Neutrophil (primary cell): ENCODE results near the gene RDH11.
"Not testable (repeated sequence)": the region's sequence is repeated elsewhere in the genome, so short reads cannot be mapped to it uniquely, and the experiment has no call there.

Experiments used
- H3K27ac ChIP-seq: fragments of 200-600 bp; sonication (generic); 2 replicates; pipeline ENCODE4 v1.5.1; 2016; ENCODE audit warnings: mild to moderate bottlenecking, moderate library complexity
- H3K27me3 ChIP-seq: fragments of 200-600 bp; sonication (generic); 2 replicates; pipeline ENCODE4 v1.6.0; 2016; ENCODE audit warnings: mild to moderate bottlenecking
- H3K36me3 ChIP-seq: fragments of 200-600 bp; sonication (generic); 2 replicates; pipeline ENCODE4 v1.5.1; 2017
- H3K4me1 ChIP-seq, 2 experiments: fragments of 200-600 bp in 1 of 2; sonication (generic) in 1 of 2; 1 replicate in 1 of 2; 2 replicates in 1 of 2; pipeline versions ENCODE4 v1.5.1 to v1.6.1; 2013 to 2016; ENCODE audit warnings: low read depth in 1 of 2, low read length in 1 of 2, mild to moderate bottlenecking in 1 of 2, moderate library complexity in 1 of 2; ENCODE audit not compliant: control insufficient read depth in 1 of 2, insufficient read depth in 1 of 2
- H3K4me3 ChIP-seq, 2 experiments: fragments of 200-600 bp in 1 of 2; sonication (generic) in 1 of 2; 1 replicate in 1 of 2; 2 replicates in 1 of 2; pipeline ENCODE4 v1.5.1; 2013 to 2016; ENCODE audit warnings: low read depth in 1 of 2, low read length in 1 of 2, mild to moderate bottlenecking in 1 of 2, moderate library complexity in 1 of 2
- H3K9me3 ChIP-seq: fragments of 200-600 bp; sonication (generic); 2 replicates; pipeline ENCODE4 v1.5.1; 2016
- TF ChIP-seq, protein P1 (sequence below): fragments of 200-600 bp; sonication (generic); IDR thresholded peaks from 2 replicates; pipeline ENCODE4 v1.5.1; 2016; ENCODE audit warnings: antibody characterized with exemption

The RDH11 gene

DNA sequence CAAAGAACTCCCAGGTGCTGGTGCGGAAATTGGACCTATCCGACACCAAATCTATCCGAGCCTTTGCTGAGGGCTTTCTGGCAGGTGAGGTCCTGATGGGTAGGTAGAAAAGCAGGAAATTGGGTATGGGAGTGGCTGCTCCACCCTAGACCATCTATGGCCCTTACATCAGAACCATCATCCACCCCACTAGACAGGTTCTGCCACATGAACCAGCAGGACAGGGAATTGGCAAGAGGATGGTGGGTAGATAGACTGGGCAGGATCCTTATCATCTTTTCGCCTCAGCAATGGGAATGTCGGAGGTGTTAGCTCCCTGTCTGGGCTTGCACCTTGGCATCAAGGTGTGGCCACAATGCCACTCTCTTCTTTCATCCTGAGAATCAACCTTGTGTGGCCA lies 29.6 kb upstream of the RDH11 start:
- H3K36me3 ChIP-seq, result no peaks in the 10 kb centered on the region
- no peaks in the 10 kb centered on the region for H3K9me3 ChIP-seq
- no peak overlapping the region for H3K4me3 ChIP-seq
- peaks cover 50% of the 10 kb centered on the region for H3K27me3 ChIP-seq
- H3K4me1 ChIP-seq, result peaks cover 0 to 4% of the 10 kb centered on the region in 2 experiments
- H3K27ac ChIP-seq, result no peak overlapping the region
- TF ChIP-seq, protein P1, sequence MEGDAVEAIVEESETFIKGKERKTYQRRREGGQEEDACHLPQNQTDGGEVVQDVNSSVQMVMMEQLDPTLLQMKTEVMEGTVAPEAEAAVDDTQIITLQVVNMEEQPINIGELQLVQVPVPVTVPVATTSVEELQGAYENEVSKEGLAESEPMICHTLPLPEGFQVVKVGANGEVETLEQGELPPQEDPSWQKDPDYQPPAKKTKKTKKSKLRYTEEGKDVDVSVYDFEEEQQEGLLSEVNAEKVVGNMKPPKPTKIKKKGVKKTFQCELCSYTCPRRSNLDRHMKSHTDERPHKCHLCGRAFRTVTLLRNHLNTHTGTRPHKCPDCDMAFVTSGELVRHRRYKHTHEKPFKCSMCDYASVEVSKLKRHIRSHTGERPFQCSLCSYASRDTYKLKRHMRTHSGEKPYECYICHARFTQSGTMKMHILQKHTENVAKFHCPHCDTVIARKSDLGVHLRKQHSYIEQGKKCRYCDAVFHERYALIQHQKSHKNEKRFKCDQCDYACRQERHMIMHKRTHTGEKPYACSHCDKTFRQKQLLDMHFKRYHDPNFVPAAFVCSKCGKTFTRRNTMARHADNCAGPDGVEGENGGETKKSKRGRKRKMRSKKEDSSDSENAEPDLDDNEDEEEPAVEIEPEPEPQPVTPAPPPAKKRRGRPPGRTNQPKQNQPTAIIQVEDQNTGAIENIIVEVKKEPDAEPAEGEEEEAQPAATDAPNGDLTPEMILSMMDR, result no peak

DNA sequence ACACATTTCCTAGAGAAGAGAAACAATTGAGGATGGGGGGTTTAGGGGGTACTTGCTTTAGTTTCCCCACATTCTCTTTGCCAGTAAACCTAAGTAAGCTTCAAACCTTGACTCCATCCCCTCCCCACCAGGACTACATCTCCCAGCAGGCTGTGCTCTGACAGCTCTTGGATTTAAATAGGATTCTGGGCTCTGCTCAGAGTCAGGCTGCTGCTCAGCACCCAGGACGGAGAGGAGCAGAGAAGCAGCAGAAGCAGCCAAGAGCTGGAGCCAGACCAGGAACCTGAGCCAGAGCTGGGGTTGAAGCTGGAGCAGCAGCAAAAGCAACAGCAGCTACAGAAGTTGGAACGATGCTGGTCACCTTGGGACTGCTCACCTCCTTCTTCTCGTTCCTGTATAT lies 26.7 kb upstream of the RDH11 start:
- no peak overlapping the region for H3K4me3 ChIP-seq
- TF ChIP-seq, protein P1, result no peak

DNA sequence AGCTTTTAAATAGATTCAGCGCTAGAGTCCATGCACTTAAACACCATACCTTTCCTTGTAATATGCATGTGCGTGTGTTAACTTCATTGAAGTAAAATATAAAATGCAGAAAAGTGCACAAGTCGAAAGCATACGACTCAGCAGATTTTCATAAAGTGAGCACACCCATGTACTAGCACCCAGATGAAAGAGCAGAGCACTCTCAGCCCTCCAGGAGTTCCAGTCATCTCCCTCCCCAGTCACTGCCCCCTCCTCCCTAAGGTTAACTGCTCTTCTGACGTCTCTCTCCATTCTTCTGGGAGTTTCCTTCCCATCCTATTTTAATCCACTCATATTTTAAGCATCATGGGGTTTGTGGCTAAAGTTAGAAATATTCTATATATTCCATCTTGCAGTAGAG lies 26.3 kb upstream of the RDH11 start:
- Histone ChIP-seq H3K36me3 (no peaks in the 10 kb centered on the region), H3K4me3 (no peak overlapping the region), H3K4me1 (peaks cover 0 to 4% of the 10 kb centered on the region in 2 experiments), H3K9me3 (no peaks in the 10 kb centered on the region), H3K27me3 (peaks cover 50% of the 10 kb centered on the region), H3K27ac (no peak overlapping the region)
- TF ChIP-seq, protein P1, result no peak

More for the DNA sequence above, 26.7 kb upstream of the RDH11 start:
- peaks cover 0 to 4% of the 10 kb centered on the region in 2 experiments for H3K4me1 ChIP-seq
- H3K36me3 ChIP-seq, result no peaks in the 10 kb centered on the region
- no peak overlapping the region for H3K27ac ChIP-seq
- H3K9me3 ChIP-seq, result no peaks in the 10 kb centered on the region
- H3K27me3 ChIP-seq, result peaks cover 50% of the 10 kb centered on the region

DNA sequence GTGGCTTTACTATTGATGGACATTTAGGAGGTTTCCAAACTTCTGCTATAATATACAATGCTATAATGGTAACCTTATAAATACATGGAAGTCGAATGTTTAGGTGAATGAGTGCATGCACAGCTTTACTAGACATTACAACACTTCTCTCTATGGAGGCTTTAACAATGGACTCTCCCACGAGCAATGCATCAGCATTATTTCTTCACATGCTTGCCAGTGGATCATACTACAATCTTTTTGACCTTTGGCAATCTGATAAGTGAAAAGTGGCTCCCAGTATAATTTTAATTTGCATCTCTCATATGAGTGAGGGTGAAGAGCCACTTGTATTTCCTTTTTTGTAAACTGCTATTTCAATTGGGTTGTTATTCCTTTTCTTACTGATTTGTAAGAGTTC lies 24.3 kb upstream of the RDH11 start:
- Histone ChIP-seq H3K27ac (no peak overlapping the region), H3K4me3 (no peak overlapping the region), H3K9me3 (no peaks in the 10 kb centered on the region), H3K4me1 (peaks cover 0 to 4% of the 10 kb centered on the region in 2 experiments), H3K36me3 (no peaks in the 10 kb centered on the region), H3K27me3 (peaks cover 33% of the 10 kb centered on the region)
- TF ChIP-seq, protein P1, result no peak

DNA sequence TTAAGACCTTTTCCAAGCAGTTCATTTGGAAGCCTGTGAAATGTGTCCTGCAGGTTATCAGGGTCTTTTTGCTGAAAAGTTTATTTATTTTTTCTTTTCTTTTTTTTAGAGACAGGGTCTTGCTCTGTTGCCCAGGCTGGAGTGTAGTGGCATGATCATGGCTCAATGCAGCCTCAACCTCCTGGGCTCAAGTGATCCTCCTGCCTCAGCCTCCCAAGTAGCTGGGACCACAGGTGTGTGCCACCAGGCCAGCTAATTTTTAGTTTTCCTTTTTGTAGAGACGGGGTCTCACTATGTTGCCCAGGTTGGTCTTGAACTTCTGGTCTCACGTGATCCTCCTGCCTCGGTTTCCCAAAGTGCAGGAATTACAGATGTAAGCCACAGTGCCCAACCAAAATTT lies 23.8 kb upstream of the RDH11 start:
- not testable (repeated sequence) for H3K4me3 ChIP-seq, H3K4me1 ChIP-seq, H3K36me3 ChIP-seq, H3K9me3 ChIP-seq, H3K27ac ChIP-seq
- peaks cover 32% of the 10 kb centered on the region for H3K27me3 ChIP-seq

DNA sequence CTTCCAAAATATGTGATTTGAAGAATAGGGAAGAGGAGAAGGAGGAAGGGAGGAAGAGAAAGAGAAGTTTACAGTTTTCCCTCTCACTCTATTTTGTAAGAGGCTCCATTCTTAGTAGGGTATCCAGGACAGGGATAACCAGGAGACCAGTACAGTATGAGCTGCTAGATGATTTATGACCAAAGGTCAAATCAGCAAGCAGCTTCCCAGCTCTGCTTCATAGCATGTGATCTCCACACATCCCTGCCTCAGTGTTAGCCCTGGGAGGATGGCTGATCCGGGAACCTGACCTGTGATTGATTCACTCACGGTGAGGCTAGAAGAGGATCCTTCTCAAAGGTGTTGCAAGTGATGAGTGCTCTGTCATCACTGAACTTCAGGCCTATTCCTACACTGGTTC lies 22.7 kb upstream of the RDH11 start:
- peaks cover 23% of the 10 kb centered on the region for H3K27me3 ChIP-seq
- no peaks in the 10 kb centered on the region for H3K9me3 ChIP-seq
- no peak overlapping the region for H3K4me3 ChIP-seq
- H3K36me3 ChIP-seq, result no peaks in the 10 kb centered on the region
- peaks cover 0 to 4% of the 10 kb centered on the region in 2 experiments for H3K4me1 ChIP-seq
- TF ChIP-seq, protein P1, result no peak
- no peak overlapping the region for H3K27ac ChIP-seq
